HG03039 (cell line): ENCODE measurements around the gene DUSP23.
A peak's percentile ranks its signal among the peaks of the same experiment; 100 is the strongest.

ENCODE experiments used
- ATAC-seq: cut with Tn5 transposase; IDR thresholded peaks from one replicate; pipeline ENCODE4 v1.9.1; 2021; ENCODE audit warnings: mild to moderate bottlenecking, moderate library complexity; ENCODE audit not compliant: unreplicated experiment

Gene DUSP23

DNA sequence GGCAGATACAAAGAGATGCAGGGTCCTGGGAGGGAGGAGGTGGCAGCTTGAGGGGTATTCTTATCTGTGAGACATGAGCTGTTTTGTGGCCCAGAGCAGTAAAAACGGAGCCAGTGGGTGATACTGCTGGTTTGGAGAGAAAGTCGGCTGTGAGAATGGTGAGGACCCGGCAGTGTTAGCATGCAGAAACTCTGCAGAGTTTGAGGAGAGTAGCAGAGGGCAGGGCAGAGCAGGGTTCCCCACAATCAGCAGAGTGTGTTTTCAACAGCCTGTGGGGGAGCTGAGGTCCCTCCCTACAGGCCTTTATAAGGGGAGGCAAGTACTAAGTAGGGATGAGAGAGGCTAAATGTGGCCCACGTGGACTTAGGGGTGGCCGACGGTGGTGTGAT is 46.3 kb downstream of the DUSP23 start:
- ATAC-seq = no peak

DNA sequence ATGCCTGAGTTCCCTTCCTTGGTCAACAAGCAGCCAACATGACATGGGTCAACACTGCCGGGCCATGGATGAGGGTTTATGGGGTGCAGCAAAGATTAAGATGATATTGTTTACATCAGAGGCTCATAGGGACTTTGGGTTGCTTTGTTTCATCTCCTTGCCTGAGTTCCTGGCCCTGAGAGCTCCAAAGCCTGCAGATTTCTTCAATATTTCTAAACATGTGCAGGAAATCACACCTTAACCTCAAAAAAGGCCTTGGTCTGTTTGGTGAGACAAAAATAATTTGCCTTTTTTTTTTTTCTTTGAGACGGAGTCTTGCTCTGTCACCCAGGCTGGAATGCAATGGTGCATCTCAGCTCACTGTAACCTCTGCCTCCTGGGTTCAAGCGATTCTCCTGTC is 46.8 kb downstream of the DUSP23 start:
- ATAC-seq = no peak

DNA sequence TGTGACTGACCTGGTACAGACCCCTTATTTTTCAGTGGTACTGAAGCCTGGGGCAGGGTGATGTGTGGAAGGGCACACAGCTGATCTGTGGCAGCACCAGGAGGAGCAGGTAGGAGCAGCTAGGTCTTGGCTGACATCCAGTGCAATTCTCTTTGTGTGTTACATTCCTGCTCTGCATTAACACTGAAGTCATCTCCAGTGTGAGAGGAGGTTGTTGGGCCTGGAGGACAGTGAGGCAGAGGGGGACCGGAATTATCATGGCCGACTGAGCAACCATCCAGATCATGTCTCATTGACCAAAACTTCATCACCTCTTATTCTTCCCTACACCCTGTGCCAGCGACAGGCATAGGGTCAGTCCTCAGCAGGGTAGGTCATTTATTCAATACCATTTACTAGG is 47.4 kb downstream of the DUSP23 start:
- no peak for ATAC-seq

DNA sequence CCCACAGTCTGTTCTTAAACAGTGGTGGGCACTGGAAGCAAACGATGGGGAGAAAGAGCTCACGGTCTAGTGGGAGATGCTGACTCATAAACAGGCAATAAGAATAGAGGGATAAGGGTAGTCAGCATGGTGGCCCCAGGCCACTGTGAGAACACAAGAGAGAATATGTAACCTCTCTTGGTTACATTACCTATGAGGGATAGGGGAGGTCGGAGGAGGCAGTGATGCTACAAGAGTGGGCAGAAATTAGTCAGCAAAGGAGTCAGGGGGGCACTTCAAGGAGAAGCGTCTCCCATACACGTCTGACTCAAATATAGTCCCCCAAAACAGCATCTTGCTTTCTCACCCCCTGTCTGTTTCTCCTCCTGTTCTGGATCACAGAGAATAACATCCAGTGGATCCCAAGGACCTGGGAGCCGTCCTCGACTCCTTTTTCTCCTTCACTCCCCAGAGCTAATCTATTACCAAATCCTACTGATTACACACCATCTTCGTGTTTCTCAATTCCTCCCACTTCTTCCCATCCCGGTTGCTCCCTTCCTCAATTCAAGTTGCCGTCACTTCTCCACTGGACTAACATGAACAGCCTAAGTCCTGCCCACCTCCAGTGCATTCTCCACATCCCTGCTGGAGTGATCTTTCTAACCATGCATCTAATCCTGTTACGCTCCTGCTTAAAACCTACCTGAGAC is 48.0 kb downstream of the DUSP23 start:
- no peak for ATAC-seq

DNA sequence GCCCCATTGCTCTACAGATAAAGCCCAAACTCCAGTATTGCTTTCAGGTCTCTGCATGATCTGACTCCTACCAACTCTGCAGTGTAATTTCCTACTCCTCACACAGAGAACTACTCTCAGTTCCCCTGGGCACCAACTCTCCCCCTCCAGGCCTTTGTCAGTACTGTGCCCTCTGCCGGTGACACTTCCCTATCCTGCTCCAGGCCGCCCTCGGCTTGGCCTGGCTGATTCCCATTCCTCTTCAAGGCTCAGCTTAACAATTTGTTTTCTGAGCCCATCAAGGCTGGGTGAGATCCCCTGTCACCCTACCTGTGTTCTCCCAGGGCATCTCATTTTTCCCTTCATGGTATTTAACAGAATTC is 48.5 kb downstream of the DUSP23 start:
- ATAC-seq = peak; percentile 70

DNA sequence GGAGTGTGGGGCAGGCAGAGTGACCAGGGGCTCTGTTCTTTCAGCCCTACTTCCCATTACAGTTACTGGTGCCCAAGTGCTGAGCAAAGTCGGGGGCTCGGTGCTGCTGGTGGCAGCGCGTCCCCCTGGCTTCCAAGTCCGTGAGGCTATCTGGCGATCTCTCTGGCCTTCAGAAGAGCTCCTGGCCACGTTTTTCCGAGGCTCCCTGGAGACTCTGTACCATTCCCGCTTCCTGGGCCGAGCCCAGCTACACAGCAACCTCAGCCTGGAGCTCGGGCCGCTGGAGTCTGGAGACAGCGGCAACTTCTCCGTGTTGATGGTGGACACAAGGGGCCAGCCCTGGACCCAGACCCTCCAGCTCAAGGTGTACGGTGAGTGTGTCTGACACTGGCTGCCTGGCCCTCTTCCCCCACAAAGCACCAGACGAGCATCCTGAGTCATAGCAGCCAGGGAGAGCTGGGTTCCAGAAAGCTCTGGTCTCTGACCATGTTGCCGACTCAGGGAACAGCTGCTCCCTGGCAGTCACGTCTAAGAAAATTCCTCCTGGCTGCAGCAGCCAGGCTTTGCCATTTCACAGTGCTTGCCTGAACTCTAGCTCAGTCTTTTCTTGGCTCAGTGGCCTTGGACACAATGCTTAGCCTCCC is 49.2 kb downstream of the DUSP23 start:
- no peak for ATAC-seq

DNA sequence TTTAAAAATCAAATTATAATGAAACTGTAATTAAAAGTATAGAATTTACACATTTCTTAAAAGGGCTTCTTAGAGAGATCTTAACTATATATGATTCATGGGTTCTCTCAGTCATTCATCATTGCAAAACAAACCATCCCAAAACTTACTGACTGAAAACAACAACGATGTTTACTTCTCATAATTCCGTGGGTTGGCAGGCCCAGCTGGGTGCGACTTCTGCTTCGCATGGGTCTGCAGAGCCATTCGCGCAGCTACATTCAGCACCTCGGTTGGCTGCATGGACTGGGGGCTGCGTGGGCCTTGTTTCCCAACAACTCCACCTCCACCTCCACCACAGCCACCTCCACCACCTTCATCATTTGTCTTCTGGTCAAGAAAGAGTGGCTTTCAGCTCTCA is 50.0 kb downstream of the DUSP23 start:
- ATAC-seq = no peak

DNA sequence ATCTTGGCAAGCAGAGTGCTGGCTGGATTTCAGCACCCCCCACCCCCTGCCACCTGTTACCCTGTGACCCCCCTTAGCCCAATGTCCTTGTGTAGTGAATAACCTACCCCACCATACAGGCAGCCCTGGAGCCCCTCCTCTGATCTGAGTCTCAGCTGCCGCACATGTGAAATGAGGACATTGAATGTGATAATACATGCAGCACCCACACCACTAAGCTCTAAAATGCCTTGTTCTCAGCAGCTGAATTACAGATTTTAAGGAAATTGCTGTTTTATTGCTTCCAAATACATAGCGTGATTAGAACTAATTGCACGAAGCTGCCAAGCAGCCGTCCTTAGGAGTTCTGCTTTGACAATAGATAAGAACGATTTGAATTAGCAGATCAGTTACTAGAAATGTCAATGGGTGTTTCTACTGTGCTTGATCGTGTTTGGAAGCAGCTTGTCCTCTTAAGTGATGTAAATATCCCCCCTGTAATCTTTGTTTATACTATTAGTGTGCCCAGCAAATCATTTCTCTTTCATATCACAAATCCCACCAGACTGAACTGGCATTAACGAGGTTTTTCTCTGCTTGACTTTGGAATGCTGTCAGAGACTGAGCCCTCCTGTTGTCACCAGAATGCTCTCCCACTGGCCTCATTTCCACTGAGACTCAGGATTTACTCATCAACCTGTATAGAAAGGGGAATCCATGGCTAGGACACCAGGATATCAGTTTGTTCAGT is 50.8 kb downstream of the DUSP23 start:
- no peak for ATAC-seq
